NOMO-1 treated with DMSO at 0.1 percent for 48 hours (cell line): Measurements from ENCODE around the gene PITPNB.

Experiments
- DNase-seq: peaks from one replicate; lab custom pipeline; 2025; ENCODE audit not compliant: unreplicated experiment; lab: John Stamatoyannopoulos, UW

The PITPNB gene

GRCh38 chr22:27919222-27919941 is at the start of gene PITPNB:
TSS of gene PITPNB (minus strand) at chr22:27919256. CDS start at chr22:27919191, 65 bp downstream.
- peak; percentile 95 for DNase-seq

DNA sequence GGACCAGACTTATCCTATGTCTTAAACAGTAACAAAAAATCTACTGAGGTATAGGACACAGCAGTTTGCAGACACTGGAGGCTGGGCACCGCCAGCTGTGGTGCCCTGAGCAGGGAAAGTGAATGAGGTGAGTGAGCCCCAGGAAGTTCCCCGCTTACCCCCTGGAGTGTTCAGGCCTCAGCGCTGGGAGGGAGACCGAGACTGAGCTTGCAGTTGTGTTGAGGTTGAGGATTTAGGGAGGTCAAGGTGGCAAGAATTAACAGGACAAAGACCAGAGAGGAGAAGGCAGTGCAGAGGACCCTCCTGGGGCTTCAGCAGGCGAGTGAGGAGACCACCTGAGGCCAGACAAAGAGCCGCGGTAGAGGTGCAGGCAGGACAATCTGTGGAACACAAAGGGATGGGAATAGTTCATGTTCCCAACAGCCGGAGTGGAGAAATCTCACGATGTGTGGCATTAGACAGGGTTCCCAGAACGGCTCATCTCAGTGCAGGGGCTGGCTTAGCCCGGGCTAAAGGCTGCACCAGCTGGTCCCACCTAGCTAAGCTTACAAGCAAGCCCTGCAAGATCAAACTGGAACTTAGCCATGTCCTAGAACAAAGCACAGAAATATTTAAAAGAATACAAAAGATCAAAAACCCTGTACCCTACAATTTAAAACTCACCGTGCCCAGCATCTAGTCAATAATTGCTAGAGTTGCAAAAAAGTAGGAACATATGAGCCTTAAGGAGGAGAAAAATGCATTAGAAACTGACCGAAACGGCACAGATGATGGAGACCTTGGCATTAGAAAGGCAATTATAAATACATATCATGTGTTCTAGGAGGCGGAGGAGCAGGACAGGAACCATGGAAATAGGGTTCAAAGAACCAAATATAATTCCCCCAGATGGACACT is 47.4 kb upstream of the PITPNB start:
- DNase-seq, result no peak

DNA sequence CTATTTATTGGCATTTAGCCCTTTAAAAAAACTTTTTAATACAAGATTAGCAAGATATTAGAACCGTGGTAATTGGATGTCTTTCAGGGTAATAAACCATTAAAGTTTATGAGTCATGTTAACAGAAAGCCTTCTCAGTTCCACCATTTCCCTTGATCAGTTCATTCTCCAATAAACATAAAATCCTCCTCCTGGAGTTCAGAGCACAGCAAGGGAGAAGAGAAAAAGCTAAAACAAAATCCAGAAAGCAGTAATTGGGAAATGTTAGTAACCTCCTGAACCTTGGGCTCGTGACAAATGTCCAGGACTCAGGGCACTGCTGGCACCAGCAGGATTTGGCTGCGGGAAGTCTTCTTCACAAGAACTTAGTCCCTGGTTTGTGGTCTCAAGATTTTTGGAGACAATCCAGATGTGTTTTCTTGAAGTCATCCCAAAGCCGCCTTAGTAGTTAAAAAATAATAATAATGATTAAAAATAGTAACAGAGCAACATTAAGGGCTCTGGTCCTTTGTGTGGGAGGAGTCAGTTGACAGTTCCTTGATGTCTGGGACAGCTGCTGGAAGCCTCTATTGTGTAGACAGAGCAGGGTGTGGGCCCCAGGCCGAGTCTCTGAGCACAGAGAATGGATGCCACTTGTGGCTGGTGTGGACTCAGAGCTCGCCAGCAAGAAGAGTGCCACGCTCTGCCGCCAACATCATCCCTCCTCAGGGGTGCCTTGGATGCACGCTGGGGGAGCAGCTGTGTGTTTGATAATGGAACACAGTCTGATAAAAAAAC is 43.4 kb upstream of the PITPNB start:
- no peak for DNase-seq

DNA sequence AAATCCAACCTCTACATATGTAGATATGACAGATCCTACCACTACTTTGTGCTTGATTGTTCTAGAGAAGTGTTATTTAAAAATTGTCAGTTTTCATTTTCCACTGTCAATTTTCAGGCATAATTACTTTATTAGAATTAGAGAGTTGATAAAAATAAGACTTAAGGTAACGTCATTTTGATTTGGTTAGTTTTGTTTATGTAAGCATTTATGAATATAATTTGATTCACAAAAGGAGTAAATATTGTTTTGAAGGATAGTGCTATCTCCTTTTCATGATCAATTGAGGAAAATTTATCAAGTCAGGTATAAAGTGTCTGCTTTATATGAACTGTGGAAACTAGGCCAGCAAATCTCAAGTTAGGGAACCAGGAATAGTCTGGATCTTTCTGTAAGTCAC is 42.6 kb upstream of the PITPNB start:
- DNase-seq, result no peak

GRCh38 chr22:27961182-27961581 is 42.1 kb upstream of the PITPNB start:
- DNase-seq, result no peak

DNA sequence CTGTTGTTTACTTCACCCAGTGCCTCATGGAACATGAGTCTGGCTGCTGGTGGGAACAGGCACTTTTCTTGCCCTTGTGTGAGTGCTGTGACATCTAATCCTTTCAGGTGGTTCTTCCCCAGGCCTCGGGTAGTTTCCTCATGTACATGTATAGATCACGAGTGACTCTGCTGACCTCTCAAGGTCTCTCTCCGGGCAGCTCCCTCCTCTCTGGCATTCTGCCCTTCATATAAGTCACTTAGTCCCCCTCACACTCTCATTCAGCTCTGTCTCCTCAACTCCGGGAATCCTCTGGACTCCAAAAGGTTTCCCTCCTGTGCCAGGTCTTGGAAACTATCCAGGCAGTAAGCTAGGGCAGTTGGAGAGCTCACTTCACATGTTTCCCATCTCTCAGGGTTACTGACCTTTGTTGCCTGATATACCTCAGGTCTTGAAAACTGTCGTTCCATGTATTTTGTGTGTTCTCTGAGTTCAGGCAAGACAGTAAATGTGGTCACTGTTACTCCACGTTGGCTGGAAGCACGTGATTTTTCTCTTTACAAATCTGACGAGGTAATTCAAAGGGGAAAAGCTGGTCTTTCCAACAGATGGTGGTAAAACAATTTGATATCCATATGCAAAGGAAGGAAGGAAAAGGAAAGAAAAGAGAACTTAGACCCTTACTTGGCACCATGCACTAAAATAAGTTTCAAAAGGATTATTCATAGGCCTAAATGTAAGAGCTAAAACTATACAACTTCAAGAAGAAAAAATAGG is 40.5 kb upstream of the PITPNB start:
- DNase-seq, result no peak

- DNase-seq, result peak; percentile 9
These were observed 33.7 kb upstream of the PITPNB start for GRCh38 chr22:27952779-27953178.

- DNase-seq, result no peak
These were observed 33.0 kb upstream of the PITPNB start for GRCh38 chr22:27952091-27952490.

DNA sequence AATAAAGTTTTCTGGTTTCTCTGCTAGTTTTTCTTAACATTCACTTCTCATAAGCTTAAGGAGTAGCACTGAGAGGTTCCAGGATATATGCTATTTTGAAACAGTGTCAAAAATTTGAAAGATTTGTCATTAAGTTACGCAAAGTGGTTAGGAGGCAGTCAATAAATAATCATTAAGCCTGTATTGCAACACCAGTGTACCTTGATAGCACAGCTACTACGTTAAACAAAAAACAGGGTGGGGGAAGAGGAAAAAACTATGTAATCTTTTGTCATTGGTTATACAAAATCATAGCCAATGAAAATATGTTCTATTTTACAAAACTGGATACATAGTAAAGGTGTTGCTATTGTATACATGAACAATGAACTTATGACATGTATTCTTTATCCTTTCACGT is 30.4 kb upstream of the PITPNB start:
- DNase-seq, result no peak

GRCh38 chr22:27948569-27948968 is 29.5 kb upstream of the PITPNB start:
- no peak for DNase-seq

DNA sequence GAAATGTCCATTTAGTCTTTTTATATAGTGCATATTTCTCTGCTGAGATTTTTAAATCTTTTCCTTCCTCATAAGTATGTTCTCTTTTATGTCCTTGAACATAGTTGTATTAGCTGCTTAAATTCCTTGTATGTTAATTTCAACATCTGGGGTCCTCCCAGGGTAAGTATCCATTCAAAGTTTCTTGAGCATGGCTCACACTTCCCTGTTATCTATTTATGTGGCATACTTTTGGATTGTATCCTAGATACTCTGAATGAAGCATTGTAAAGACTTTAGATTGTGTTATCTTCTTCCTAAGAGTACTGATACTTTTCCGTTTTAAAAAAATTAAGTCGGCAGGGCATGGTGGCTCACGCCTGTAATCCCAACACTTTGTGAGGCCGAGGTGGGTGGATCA is 28.4 kb upstream of the PITPNB start:
- no peak for DNase-seq

DNA sequence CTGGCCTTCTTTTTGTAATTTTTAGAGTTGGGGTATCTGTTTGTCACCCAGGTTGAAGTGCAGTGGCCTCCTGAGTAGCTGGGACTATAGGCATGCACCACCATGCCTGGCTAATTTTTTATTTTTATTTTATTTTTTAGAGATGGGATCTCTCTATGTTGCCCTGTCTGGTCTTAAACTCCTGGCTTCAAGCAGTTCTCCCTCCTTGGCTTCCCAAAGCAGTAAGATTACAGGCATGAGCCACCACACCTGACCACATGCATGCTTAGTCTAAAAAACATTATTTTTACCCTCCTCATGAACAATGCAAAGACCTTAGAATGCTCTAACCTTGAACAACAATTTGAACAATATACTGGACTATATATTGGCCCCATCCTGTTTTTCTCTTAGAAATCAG is 22.1 kb upstream of the PITPNB start:
- DNase-seq, result no peak

DNA sequence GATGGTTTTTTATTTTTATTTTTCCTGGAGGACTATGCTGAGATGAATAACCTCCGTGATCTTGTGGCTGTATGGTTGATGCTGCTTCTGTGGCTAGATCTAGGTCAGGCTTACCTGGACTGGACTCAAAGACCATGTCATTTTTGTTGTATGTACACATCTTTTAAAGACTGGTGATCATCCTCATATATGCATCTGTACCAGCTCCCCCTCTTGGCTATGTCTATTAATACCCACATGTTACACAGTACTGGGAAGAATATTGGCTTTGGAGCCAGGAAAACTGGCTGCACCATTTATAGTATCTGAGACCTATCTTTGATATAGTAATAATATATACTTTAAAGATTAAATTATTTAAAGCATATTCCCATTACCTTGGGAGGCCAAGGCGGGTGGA is 18.4 kb upstream of the PITPNB start:
- no peak for DNase-seq

DNA sequence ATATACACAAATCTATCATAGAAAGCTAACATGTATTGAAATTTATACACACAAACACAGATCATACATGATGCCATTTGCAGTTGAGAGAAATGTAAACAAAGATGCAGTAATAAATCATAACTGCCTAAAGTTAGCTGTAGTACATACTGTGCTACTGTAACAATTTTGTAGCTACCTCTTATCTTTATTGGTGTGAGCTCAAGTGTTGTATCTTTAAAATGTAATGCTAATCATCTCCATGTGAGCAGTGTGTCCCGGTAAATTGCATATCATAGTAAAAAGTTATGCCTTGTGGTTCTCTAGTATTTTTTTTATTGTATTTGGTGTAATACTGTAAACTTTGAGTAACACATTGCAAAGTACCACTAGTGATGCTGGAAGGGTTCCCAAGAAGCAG is 16.8 kb upstream of the PITPNB start:
- no peak for DNase-seq

DNA sequence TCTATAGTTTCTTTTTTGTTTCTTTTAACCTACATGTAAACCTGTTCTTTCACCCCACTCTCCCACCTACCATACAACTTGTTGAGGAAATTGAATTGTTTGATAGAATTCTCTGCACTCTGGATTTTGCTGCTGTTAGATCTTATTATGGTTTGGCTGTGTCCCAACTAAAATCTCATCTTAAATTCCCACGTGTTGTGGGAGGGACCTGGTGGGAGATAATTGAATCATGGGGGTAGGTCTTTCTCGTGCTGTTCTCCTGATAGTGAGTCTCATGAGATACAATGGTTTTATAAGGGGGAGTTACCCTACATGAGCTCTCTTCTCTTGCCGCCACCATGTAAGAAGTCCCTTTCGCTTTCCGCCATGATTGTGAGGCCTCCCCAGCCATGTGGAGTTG is 15.0 kb upstream of the PITPNB start:
- no peak for DNase-seq

DNA sequence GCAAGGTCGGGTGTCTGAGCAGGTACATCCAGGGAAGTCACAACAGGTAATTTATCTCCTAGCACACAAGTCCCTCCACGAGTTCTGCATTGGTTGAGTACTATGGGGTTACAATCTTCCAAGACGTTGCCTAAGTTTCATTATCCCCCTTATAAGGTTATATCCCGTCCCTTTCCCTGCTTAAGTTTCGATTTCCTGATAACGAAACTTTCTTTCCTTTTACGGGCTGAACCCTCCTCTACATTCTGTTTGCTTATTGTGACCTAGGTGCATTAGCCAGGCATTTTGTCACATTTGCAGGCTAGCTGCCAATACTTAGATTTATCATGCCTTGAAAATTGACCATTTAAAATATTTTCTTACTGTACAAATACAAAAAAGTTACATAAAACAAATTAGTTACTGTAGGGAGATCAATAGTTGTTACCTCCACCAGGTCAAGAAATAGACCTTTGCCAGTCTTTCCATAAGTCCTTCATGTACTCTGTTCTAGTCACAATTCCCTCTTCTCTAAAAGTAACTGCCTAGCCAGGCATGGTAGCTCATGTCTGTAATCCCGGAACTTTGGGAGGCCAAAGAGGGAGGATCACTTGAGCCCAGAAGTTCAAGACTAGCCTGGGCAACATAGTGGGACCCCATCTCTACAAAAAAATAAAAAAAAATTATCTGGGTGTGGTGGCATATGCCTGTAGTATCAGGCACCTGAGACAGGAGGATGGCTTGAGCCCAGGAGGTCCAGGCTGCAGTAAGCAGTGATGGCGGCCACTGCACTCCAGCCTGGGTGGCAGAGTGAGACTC is 14.3 kb upstream of the PITPNB start:
- DNase-seq, result no peak

DNA sequence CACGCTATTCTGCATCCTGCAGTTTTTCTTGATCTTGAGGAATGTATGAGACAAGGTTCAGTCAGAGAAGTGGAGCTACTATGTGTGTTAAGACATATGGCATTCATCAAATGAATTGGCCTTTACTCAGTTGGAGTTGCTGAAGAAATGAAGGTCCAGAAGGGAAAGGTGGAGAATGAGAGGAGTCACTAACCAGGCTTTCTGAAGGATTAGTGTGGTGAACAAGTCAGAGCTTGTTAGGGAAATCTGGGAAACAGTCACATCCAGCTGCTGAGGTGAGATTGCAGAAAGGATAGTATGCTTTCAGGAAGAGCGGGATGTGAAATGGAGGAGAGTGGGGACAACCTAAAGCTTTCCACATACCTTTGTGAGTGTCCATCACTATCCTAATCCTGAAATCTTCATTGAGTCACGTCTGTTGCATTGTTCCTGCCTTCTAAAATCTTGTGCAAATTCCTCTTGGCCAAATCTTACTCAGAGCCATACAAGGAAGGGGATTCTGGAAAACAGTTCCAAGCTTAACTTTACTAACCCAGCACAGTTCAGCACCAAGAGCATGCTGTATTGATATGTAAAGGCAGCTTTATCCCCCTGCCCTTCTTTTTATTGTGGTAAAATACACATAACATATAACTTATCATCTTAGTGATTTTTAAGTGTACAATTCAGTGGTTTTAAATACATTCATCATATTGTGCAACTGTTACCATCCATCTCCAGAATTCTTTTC is 11.4 kb upstream of the PITPNB start:
- no peak for DNase-seq

DNA sequence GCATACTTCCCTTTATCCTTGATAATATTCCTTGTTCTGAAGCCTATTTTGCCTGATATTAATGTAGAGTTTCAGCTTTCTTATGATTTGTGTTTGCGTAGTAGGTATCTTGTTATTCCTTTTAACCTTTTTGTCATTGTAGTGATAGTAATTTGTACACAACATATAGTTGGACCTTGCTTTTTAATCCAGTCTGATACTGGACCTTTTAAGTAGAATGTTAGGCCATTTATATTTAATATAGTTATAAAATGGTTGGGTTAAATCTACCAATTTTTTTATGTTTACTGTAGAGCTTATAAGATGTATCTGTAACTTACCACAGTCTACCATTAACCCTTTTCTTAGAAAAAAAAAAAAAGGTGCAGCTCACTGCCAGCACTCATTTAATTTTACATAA is 8.6 kb upstream of the PITPNB start:
- DNase-seq, result no peak

DNA sequence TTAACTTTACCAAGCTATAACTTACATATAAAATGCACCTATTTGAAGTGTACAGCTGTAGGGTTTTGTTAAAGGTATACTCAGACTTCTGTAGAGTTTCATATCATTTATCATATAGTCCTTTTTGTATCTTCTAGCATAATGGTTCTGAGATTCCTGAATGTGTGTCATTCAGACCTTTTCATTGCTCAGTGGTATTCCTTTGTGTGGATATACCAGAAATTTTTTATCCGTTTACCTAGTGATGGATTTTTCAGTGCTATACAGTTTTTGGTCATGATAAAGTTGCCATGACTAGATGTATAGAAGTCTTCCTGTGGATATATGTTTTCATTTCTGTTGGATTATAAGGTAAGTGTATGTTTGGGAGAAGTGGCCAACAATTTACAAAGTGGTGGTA is 6.3 kb upstream of the PITPNB start:
- no peak for DNase-seq
